ENCODE results near the gene HNRNPR. TPM values are rescaled to one million over a fixed set of nuclear protein-coding genes. Genes with fewer than 3 reads are reported as not detected.
A peak's percentile ranks its signal among the peaks of the same experiment; 100 is the strongest.

Gene HNRNPR
- total RNA-seq (2021) (149 and 198 TPM in 2 replicates), Bru-seq, nascent RNA (percentile 98 among the genes with signal in this experiment), BruChase-seq, experiment 1, labeled RNA remaining after a 2-hour chase (percentile 97 among the genes with signal in this experiment), BruChase-seq, experiment 2, labeled RNA remaining after a 6-hour chase (percentile 97 among the genes with signal in this experiment)
- long read RNA-seq, full-length matches to known transcripts, result 132 of 387 reads
- long read RNA-seq, partial matches to known transcripts, result 22 of 387 reads
- long read RNA-seq, other reads (novel, unspliced or antisense), result 233 of 387 reads

DNA sequence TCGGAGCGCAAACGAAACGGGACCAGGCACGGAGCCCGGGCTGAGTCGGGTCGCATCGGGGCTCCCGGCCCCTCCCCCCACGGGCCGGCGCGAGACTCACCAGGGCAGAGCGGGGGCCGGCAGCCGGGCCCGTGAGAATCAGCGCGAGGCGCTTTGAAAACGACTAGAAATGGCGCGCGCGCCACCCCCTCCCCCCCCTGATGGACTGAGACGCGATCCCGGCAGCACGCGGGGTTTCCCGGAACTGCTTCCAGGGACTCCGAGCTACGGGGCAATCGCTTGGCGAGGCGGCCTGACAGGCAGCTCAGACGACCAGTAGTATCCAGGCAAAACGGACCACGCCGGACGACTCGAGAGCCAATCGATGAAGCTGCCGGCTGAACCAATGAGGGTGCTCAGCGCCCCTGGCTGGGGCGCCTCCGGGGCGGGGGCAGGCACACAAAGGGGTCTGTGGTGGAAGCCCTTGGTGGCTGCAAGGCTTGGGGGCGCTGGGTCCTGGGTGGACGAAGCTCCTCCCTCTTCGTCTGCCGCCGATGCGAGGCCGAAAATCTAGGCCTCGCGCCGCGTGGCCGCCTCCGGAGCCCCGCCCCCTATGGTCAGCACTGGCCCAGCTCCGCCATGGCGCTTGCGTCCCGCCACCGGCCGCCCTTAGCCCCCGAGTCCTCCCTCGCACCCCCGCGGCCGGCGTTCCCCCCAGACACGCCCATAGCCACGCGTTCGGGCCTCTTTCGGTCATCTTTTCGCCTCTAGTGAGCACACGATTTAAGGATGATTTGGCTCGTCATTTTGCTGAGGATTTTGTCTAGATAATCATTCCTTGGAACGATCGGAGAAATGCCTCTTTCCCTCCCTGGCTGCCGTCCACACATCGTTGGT is at the start of gene HNRNPR:
Gene HNRNPR, minus strand, starts transcription at position 174 of the 876 bp plus-strand sequence. CDS start 3,276 bp downstream, outside the sequence.
- CTCF ChIA-PET, result interaction anchor here (0.5 to 1.1 kb wide), 5 partner anchors 22 to 293 kb away, joined by 5 to 19 read pairs (median 10); no protein-coding TSS in a partner anchor

DNA sequence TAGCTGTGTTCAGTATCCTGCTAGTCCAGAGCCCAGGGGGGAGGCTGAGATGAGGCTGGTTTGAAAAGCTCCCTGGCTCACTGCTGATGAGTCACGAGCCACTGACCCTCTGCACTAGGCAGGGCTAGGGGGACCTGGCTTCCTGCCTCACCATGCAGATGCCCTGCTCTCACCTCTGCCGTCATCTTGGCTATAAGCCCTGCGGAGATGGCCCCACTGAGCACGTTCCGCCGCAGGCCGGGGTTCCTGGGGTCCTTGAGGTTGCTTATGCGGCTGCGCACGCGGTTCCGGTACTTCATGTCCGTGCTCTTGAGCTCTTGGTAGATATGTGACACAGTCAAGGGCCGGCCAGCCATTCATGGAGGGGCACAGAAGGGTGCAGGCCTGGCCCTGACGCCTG is 49.6 kb upstream of the HNRNPR start:
- intact Hi-C loops (cut with micrococcal nuclease; ENCODE audit: unreplicated experiment), result no loop called here
- no peaks in the 10 kb centered on the region for H3K36me3 ChIP-seq (ENCODE audit: low read depth)
- H3K4me1 ChIP-seq (replicated peaks; ENCODE audit: insufficient read depth), result 0 out of 2 replicates have a peak, but pooled peaks cover 10% of the 10 kb centered on the region
- H3K79me2 ChIP-seq (ENCODE audit: low read depth), result no peaks in the 10 kb centered on the region
- no peak overlapping the region for H3K27ac ChIP-seq
- H3K27me3 ChIP-seq (ENCODE audit: insufficient read depth, low read depth), result no peaks in the 10 kb centered on the region
- H2AFZ ChIP-seq, result no peak overlapping the region
- no peaks in the 10 kb centered on the region for H4K20me1 ChIP-seq (ENCODE audit: insufficient read depth)
- H3K4me2 ChIP-seq, result no peak overlapping the region
- H3F3A ChIP-seq (ENCODE audit: insufficient read depth, low read depth), result no peaks in the 10 kb centered on the region
- CTCF ChIA-PET, result interaction anchor here (0.5 to 1.6 kb wide), 2 partner anchors 10 to 120 kb away, joined by 5 to 6 read pairs; no protein-coding TSS in a partner anchor
- H3K9me2 ChIP-seq (ENCODE audit: insufficient read depth), result no peaks in the 10 kb centered on the region
- H3K4me3 ChIP-seq, result no peak overlapping the region
- BruUV-seq (replicated peaks), result no TSS peak
- POLR2A ChIA-PET (ENCODE audit: unreplicated experiment), result interaction anchor here (0.8 kb wide), 1 partner anchor 16 kb away, joined by 3 read pairs; no protein-coding TSS in a partner anchor
- TF ChIP-seq, protein P1, sequence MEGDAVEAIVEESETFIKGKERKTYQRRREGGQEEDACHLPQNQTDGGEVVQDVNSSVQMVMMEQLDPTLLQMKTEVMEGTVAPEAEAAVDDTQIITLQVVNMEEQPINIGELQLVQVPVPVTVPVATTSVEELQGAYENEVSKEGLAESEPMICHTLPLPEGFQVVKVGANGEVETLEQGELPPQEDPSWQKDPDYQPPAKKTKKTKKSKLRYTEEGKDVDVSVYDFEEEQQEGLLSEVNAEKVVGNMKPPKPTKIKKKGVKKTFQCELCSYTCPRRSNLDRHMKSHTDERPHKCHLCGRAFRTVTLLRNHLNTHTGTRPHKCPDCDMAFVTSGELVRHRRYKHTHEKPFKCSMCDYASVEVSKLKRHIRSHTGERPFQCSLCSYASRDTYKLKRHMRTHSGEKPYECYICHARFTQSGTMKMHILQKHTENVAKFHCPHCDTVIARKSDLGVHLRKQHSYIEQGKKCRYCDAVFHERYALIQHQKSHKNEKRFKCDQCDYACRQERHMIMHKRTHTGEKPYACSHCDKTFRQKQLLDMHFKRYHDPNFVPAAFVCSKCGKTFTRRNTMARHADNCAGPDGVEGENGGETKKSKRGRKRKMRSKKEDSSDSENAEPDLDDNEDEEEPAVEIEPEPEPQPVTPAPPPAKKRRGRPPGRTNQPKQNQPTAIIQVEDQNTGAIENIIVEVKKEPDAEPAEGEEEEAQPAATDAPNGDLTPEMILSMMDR (conservative IDR thresholded peaks at IDR 0.05), result no peak
- TF ChIP-seq EZH2 (IDR thresholded peaks at IDR 0.05; ENCODE audit: low read depth), result no peak
- no peaks in the 10 kb centered on the region for H3K9me3 ChIP-seq (ENCODE audit: insufficient read depth, low read depth)
- DNase-seq, result no peak

More for the DNA sequence above, at the start of gene HNRNPR:
- BruUV-seq (replicated peaks), result TSS peak; percentile 89
- POLR2A ChIA-PET (ENCODE audit: unreplicated experiment), result interaction anchor here (0.6 to 1.3 kb wide), 15 partner anchors 12 to 746 kb away, joined by 3 to 25 read pairs (median 5); partner anchors contain the start of genes ID3 and ZNF436
- H3K36me3 ChIP-seq (ENCODE audit: low read depth), result peaks cover 6% of the 10 kb centered on the region; the same call in 1 of the 2 replicates
- H3K4me2 ChIP-seq, result peak within 1 kb of the TSS; percentile 95
- H3K9me2 ChIP-seq (ENCODE audit: insufficient read depth), result no peaks in the 10 kb centered on the region
- no peaks in the 10 kb centered on the region for H3K9me3 ChIP-seq (ENCODE audit: insufficient read depth, low read depth)
- H3K4me3 ChIP-seq, result peak within 1 kb of the TSS; percentile 68
- peaks cover 39% of the 10 kb centered on the region for H3K4me1 ChIP-seq (replicated peaks; ENCODE audit: insufficient read depth)
- no peak for TF ChIP-seq EZH2 (IDR thresholded peaks at IDR 0.05; ENCODE audit: low read depth)
- TF ChIP-seq, protein P1 (conservative IDR thresholded peaks at IDR 0.05), result no peak
- intact Hi-C loops (cut with micrococcal nuclease; ENCODE audit: unreplicated experiment), result loop anchor here (1.0 to 2.0 kb wide), 3 partner anchors 24 to 134 kb away; no protein-coding TSS in a partner anchor
- H4K20me1 ChIP-seq (ENCODE audit: insufficient read depth), result peaks cover 39% of the 10 kb centered on the region
- peak within 1 kb of the TSS; percentile 81 for H3K27ac ChIP-seq
- H3K27me3 ChIP-seq (ENCODE audit: insufficient read depth, low read depth), result no peaks in the 10 kb centered on the region
- H3F3A ChIP-seq (ENCODE audit: insufficient read depth, low read depth), result peaks cover 15% of the 10 kb centered on the region
- peak; percentile 96 to 99 for DNase-seq
- peak within 1 kb of the TSS; percentile 82 for H2AFZ ChIP-seq
- H3K79me2 ChIP-seq (ENCODE audit: low read depth), result peaks cover 47% of the 10 kb centered on the region

DNA sequence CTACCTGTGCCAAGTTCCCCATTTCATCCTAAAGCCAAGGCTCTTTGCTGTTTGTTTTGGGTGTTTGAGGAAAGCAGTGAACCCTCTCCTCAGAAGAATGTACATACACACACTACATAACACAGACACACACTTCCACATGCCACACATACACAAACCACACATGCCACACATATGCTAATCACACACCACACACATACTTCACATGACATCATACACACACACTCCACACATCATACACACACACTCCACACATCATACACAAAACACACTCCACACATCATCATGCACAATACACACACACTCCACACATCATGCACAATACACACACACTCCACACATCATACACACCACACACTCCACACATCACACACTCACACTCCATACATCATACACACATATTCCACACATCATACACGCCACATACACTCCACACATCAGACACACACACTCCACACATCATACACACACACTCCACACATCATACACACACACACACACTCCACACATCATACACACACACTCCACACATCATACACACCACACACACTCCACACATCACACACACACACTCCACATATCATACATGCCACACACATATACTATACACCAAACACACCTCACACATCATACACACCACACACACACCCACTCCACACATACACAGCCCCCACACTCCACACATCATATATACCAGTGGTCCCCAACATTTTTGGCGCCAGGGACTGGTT is 48.2 kb upstream of the HNRNPR start:
- Histone ChIP-seq H4K20me1 (ENCODE audit: insufficient read depth) (no peaks in the 10 kb centered on the region), H3K4me3 (no peak overlapping the region), H3K4me2 (no peak overlapping the region), H3K27ac (no peak overlapping the region), H3K9me3 (ENCODE audit: insufficient read depth, low read depth) (no peaks in the 10 kb centered on the region), H2AFZ (no peak overlapping the region), H3K79me2 (ENCODE audit: low read depth) (no peaks in the 10 kb centered on the region), H3K9me2 (ENCODE audit: insufficient read depth) (no peaks in the 10 kb centered on the region), H3K36me3 (ENCODE audit: low read depth) (no peaks in the 10 kb centered on the region), H3F3A (ENCODE audit: insufficient read depth, low read depth) (no peaks in the 10 kb centered on the region), H3K4me1 (replicated peaks; ENCODE audit: insufficient read depth) (0 out of 2 replicates have a peak, but pooled peaks cover 10% of the 10 kb centered on the region), H3K27me3 (ENCODE audit: insufficient read depth, low read depth) (no peaks in the 10 kb centered on the region)
- POLR2A ChIA-PET (ENCODE audit: unreplicated experiment), result no interaction called here
- TF ChIP-seq EZH2 (IDR thresholded peaks at IDR 0.05; ENCODE audit: low read depth), result no peak
- TF ChIP-seq, protein P1 (conservative IDR thresholded peaks at IDR 0.05), result no peak
- intact Hi-C loops (cut with micrococcal nuclease; ENCODE audit: unreplicated experiment), result no loop called here
- no peak for DNase-seq
- no TSS peak for BruUV-seq (replicated peaks)
- CTCF ChIA-PET, result no interaction called here

All from PC-9 (cell line).